ENCODE measurements around the gene MACROD2. TPM values are rescaled to one million over a fixed set of nuclear protein-coding genes. Genes with fewer than 3 reads are reported as not detected.

The MACROD2 gene
- total RNA-seq, 4 donors from 2014 or later, result 4.0 to 14.1 (median 10.4) TPM

GRCh38 chr20:14664101-14664500 lies 668.8 kb downstream of the MACROD2 start:
- no peaks in the 10 kb centered on the region for H3K9me3 ChIP-seq
- H3K27ac ChIP-seq, result no peak overlapping the region
- peaks cover 0 to 6% (median 2%) of the 10 kb centered on the region in 4 donors for H3K4me1 ChIP-seq
- TF ChIP-seq CTCF (IDR thresholded peaks at IDR 0.05) (no peak), EP300 (IDR thresholded peaks at IDR 0.05) (no peak), POLR2A (IDR thresholded peaks at IDR 0.05) (no peak)
- no peaks in the 10 kb centered on the region for H3K27me3 ChIP-seq
- H3K36me3 ChIP-seq, result no peaks in the 10 kb centered on the region
- DNase-seq (ENCODE audit: low spot score in 2 of 2), result no peak
- H3K4me3 ChIP-seq, result no peak overlapping the region
- 26 to 35% methylated on average over 3 of the region's 3 CpGs for WGBS, 2 donors

DNA sequence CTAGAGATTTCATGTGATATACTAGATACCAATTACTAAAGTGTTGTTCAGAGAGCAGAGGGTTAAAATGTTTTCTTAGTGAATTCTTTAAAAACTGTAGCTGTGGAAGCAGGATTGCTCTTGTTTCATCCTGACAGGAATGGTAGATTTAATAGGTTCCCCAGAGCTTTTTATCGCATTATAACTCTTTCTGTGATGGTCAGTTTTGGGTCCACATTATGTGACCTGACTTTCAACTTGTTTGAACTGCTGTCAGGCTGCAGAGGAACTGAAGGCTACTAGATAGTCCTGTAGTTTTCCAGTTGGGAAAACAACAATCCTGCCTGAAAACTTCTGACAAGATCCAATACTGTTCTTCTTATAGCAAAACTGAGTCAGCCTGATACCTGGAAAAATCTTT lies 671.4 kb downstream of the MACROD2 start:
- Histone ChIP-seq H3K9me3 (no peaks in the 10 kb centered on the region), H3K27ac (no peak overlapping the region), H3K27me3 (no peaks in the 10 kb centered on the region), H3K36me3 (no peaks in the 10 kb centered on the region), H3K4me1 (peaks cover 0 to 6% (median 2%) of the 10 kb centered on the region in 4 donors), H3K4me3 (no peak overlapping the region)
- TF ChIP-seq CTCF (IDR thresholded peaks at IDR 0.05) (no peak), EP300 (IDR thresholded peaks at IDR 0.05) (no peak), POLR2A (IDR thresholded peaks at IDR 0.05) (no peak)
- WGBS, 2 donors, result 65 to 72% methylated on average over 1 of the region's 1 CpG
- DNase-seq (ENCODE audit: low spot score in 2 of 2), result no peak

- Histone ChIP-seq H3K36me3 (no peaks in the 10 kb centered on the region), H3K4me1 (peaks cover 0 to 6% (median 2%) of the 10 kb centered on the region in 4 donors), H3K27me3 (no peaks in the 10 kb centered on the region), H3K27ac (no peak overlapping the region), H3K4me3 (no peak overlapping the region), H3K9me3 (no peaks in the 10 kb centered on the region)
- 40 to 45% methylated on average over 2 of the region's 2 CpGs for WGBS, 2 donors
- no peak for DNase-seq (ENCODE audit: low spot score in 2 of 2)
- TF ChIP-seq EP300 (IDR thresholded peaks at IDR 0.05) (no peak), CTCF (IDR thresholded peaks at IDR 0.05) (no peak), POLR2A (IDR thresholded peaks at IDR 0.05) (no peak)
These were observed 671.9 kb downstream of the MACROD2 start for GRCh38 chr20:14667226-14667625.

DNA sequence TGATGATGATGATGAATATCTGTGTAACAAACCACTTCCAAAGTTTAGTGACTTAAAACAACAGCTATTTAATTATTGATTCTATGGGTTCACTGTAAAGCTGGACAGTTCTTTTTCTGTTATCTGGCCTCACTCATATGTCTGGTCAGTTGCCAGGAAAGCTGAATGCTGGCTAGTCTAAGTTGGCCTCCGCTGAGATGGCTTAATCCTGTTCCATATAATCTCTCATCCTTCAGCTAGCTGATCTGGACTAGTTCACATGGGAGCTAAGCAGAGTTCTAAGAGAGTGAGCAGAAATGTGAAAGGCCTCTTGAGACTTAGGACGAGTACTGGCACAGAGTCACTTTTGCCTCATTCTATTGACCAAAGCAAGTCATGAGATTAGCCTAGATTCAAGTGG lies 676.8 kb downstream of the MACROD2 start:
- H3K9me3 ChIP-seq, result peaks cover 0 to 4% (median 0%) of the 10 kb centered on the region in 4 donors
- TF ChIP-seq CTCF (IDR thresholded peaks at IDR 0.05) (no peak), EP300 (IDR thresholded peaks at IDR 0.05) (no peak), POLR2A (IDR thresholded peaks at IDR 0.05) (no peak)
- H3K36me3 ChIP-seq, result no peaks in the 10 kb centered on the region
- no peaks in the 10 kb centered on the region for H3K27me3 ChIP-seq
- WGBS, 2 donors, result 73% methylated on average over 2 of the region's 2 CpGs
- no peak overlapping the region for H3K27ac ChIP-seq
- no peak for DNase-seq (ENCODE audit: low spot score in 2 of 2)
- no peak overlapping the region for H3K4me3 ChIP-seq
- no peaks in the 10 kb centered on the region for H3K4me1 ChIP-seq

DNA sequence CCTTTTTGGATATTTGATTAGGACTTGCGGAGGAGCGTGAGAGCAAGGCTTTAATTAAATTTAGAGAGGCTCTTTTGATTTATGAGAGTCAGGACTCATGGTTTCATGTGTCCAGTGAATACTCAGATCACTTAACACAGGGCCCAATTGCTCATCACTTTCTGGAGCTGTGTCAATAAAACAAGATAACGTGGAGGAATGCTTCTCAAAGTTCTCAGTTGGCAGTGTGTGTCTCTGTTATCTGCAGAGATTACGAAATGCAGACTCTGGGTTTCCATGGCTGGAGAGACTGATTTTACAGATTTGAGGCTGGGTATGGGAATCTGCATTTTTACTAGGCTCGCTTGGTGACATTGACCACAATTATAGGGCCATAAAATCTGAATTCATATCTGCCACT lies 677.8 kb downstream of the MACROD2 start:
- no peak overlapping the region for H3K27ac ChIP-seq
- peaks cover 0 to 4% (median 0%) of the 10 kb centered on the region in 4 donors for H3K9me3 ChIP-seq
- no peak for TF ChIP-seq CTCF (IDR thresholded peaks at IDR 0.05)
- no peaks in the 10 kb centered on the region for H3K4me1 ChIP-seq
- WGBS, 2 donors, result 87 to 92% methylated on average over 5 of the region's 5 CpGs
- DNase-seq (ENCODE audit: low spot score in 2 of 2), result no peak
- H3K27me3 ChIP-seq, result no peaks in the 10 kb centered on the region
- H3K36me3 ChIP-seq, result no peaks in the 10 kb centered on the region
- H3K4me3 ChIP-seq, result no peak overlapping the region

Data from tibial nerve (tissue), 4 donors.